ENCODE measurements around the gene TNKS1BP1.

The TNKS1BP1 gene

GRCh38 chr11:57325735-57326048, 940 bp upstream of the TNKS1BP1 start:
- peak; percentile 82 for DNase-seq

DNA sequence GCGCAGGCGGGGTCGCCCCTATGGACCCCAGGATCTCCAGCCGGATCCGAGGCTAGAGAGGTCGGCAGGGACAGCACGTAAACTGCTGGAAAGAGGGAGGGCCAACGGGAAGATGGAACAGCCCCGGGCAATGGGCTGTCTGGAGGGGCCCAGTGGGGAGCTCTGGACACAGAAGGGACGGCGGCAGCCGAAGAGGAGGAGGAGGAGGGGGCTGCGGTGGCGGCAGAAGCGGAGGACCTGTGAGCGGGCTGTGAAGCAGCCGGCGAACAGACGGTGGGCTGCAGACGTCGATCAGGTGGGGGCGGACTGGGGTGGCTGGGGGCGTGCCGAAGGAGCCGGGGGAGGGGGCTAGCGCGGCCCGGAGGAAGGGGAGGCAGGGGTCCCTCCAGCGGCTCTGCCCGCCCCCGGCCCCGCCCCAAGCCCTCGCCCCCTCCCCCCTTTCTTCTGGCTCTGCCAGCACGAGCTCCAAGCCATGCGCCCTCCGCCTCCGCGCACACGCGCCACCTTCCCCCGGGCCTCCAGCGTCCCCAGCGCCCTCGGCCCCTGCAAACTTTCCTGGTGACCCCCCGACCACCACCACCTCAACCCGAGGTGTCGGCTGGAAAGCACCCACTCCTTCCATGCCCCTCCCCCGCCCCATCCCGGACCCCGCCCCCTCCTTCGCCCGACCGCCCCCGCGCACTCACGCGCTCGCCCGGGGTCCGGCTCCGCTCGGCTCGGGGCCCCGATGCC, 432 bp downstream of the TNKS1BP1 start:
- peak; percentile 65 for DNase-seq

DNA sequence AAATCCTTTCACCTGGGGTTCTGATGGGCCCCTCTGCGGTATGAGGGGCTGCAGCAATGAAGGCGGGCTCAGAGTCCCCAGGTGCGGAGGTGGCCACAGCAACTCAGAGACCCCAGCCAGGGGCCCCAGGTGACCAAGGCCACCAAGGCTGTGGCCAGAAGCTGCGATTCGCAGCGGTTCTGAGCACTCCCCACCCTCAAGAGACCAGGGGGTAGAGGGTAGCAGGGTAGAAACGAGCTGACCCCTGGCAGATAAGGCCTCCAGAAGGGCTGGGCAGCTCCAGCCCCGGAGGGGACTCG, 948 bp downstream of the TNKS1BP1 start:
- DNase-seq = no peak

GRCh38 chr11:57323167-57323854, 1.4 kb downstream of the TNKS1BP1 start:
- no peak for DNase-seq

DNA sequence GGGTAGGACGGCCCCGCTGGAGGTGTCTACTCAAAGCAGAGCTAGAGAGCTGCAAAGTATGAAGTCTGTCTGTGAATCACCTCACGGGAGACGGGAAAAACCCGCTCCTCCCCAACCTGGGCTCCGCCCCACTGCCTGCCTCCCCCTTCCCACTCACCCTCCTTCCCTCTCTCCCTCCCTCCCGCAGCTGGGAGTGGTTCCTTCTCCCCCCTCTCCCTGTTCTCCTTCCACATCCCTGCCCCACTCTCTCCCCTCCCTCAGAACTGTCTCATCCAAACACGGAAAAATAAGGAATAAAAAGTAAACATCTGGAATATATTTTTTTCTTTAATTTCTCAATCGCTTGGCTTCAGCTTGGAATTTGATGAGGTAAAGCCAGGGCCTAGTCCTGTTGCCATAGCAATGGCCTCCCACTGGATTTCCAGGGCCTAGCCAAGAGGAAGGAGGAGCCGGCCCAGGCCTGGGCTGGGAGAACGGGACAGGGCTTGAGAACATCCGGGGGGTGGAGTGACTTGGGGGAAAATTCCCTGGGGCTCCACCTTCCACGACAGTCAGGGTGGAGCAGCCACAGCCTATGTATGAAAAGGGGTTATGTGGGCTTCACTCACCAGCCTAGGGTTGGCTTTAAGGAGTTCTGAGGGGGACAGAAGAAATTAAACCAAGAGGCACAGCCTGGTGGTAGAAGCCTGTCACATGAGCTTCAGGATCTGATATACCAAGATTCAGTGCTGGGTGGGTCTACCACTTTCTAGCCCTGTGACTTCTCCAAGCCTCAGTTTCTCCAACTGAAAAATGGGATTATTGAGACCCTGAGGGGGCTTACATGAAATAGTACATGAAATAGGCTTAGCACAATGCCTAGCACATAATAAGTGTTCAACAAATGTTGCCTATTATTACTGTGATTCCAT, 2.2 kb downstream of the TNKS1BP1 start:
- DNase-seq = peak; percentile 96

DNA sequence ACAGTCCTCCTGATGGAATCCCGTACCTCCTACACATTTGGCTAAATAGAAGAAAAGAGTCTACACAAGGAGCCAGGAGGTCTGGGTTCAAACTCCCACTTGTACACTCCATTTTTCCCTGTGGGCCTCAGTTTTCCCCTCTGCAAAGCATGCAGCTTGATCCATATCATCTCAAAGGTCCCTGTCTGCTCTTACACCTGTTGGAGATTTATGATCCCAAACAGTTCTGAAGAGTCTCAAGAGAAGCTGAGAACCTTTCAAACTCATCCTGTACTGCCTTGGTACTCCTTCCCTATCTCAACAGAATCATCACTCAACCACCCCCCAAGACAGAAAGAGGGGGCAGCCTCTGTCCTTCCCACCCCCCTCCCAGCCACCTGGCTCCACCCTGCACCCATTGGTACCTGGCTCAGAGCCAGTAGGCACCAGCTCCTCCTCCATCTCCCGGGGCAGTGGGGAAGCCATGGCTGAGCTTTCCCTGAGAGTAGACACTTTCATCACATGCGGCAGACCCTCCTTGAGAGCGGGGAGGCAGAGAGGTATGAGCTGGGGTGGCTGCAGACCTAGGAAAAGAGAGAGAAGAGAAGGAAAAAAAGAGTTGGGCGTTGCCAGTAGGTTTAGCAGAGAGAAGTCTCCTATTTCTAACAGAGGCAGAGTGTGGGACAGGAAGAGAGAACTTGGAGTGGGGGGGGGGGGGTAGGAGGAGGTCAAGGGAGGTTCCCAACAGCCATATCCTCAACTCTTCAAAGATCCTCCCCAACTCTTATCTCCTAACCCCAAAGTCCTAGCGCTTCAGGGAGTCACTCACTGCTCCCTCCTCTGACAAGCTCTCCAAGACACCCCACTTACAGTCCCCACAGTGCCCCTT, 3.1 kb downstream of the TNKS1BP1 start:
- no peak for DNase-seq

- DNase-seq = no peak
Measured at GRCh38 chr11:57320719-57321387, 3.9 kb downstream of the TNKS1BP1 start.

DNA sequence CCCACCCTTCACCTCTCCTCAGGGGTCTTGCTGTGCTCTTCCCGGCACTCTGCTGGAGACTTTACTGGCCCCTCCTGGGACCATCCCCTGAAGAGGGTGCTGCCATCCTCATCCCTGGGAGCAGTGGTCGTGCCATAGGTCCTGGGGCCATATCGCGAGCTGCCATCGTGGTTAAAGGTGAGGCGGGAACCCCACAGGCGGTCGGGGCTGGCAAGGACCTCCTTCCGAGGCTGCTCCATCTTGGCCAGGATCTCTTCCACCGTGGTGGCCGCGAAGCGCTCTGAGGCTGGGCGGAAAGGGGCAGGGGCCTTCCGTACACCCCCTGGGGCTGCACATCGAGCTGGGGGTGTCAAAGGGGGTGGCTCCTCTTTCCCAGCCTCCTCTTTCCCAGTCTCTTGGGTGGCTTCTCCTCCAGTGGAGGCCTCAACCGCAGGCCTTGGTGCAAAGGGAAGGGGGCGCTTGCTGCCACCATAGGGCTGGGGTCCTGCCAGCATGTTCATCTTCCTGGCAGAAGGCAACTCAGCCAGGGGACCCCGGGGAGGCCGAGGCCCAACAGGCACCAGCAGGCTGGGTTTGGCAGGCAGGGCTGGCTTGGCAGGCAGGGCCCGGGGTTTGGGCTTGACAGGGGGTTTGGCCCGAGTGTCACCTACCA, 4.6 kb downstream of the TNKS1BP1 start:
- DNase-seq = no peak

- no peak for DNase-seq
Measured at GRCh38 chr11:57318178-57318577, 6.6 kb downstream of the TNKS1BP1 start.

DNA sequence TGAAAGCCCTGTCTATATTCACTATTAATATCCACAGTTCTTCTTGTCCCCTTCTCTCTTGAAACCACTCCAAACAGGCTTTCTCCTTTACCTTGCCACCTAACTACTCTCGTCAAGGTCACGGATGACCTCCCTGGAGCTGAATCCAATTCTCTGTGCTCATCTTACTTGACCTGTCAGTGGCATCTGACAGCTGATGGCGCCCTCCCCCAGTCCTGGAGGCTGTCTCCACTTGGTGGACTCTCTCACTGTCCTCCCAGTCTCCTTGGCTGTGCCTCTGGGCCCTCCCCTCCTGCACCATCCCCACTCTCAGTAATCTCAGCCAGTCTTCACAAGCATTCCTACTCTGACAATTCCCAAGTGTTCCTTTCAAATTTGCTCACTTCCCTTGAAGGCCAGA, 8.7 kb downstream of the TNKS1BP1 start:
- DNase-seq = no peak

DNA sequence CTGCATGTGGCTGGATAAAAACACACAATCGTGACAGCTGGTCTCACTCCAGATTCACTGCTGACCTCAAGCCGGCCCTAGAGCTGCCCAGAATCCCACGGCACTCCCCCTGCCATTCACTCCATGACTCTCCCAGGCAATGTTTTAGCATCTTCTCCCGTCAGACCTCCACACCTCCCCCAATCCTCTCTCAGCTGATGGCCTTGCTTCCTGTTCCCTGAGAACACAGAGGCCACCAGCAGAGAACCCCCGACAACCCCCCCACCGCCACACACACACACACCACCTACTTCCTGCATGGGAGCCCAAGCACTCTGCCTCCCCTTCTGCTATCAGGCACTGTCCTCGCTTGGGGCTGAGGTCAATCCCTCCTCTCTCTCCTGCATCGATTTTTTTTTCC, 9.3 kb downstream of the TNKS1BP1 start:
- DNase-seq = no peak

- no peak for DNase-seq
Measured at GRCh38 chr11:57314221-57314973, 10.4 kb downstream of the TNKS1BP1 start.

DNA sequence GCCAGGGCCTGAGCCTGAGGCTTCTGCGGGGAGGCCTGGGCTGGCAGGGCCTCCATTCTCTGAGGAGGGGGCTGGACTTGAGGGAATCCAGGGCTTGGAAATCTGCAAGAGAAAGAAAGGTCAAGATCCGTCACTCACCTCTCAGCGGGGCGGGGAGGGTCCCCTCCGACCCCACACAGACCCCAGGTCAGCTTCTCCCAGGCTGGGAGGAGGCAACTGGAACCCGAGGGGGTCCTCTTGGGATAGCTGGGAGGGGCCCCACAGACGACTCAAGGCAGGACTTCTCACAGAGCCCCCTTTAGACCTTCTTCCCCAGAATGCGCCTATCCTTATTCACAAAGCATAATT, 11.0 kb downstream of the TNKS1BP1 start:
- DNase-seq = no peak

DNA sequence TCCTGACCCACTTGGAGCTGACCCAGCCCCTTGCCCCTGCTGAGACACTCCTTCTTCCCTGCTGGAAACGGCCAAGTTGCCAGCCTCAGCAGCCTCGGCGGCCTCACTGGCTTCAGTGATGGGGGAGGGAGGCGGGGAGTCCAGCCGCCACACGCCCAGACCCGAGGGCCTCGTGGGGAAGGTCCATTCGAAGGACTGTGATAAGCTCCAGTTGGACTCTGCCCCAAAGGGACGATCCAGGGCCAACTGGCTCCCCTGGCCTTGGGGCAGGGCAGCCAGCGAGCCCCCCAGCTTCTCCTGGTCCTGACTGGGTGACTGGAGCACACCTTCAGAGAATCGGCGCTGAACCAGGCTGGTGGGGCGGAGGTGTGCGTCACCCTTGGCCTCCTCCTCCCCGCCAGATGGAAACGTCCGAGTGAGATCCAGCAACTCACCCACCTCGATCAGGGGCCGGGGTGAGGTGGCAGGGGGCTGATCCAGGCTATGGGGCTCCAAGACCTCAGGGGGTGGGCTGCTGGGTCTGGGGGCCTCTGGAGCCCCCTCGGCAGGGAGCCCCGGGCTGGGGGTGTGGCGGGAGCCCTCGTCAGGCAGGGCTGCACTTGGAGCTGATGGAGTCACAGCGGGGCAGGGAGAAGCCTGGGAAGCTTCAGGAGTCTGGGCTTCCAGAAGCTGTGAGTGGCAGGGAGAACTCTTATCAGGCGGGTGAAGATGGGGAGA, 11.5 kb downstream of the TNKS1BP1 start:
- no peak for DNase-seq

GRCh38 chr11:57312511-57313021, 12.2 kb downstream of the TNKS1BP1 start:
- DNase-seq = no peak

- peak; percentile 100 for DNase-seq
Measured at GRCh38 chr11:57311109-57311936, 13.4 kb downstream of the TNKS1BP1 start.

GRCh38 chr11:57310630-57311086, 14.1 kb downstream of the TNKS1BP1 start:
- no peak for DNase-seq

DNA sequence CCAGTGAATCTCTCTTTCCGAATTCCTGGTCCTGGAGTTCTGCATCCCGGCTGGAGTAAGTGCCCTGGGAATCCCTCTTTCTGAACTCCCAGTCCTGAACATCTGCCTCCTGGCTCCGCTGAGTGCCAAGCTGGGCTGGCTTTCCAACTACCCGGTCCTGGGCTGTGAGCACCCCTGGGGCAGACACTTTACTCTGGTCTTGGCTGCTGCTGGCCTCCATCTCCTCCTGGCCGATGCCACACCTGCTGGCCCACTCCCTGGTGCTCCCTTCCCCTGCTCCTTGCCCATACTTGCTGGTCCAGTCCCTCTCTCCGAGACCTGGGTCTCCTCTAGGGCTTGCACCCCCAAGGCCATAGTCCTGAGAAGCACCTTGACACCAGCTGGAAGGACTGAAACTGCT, 14.7 kb downstream of the TNKS1BP1 start:
- no peak for DNase-seq
